ENCODE measurements around the gene SNX9.

The SNX9 gene

DNA sequence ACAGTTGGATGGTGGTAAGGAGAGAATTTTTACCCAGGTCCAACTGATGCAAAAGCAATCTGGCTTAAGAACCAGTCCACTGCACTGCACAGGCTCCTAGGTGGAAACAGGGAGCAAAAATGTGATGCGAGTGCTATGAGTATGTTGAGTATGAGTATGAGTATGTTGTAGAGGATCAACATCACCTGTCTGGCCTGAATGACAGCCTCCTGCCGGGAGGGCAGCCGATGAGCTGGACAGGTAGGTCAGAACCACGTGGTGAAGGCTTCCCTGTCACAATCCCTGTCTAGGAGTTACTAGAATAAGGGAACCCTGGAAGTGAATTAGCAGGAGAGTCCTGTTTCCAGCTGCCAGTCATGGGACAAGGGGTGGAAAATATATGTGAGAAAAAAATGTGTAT, 44.3 kb upstream of the SNX9 start:
- TF ChIP-seq EP300 (IDR thresholded peaks at IDR 0.05; ENCODE audit: borderline replicate concordance) (no peak), RAD21 (IDR thresholded peaks at IDR 0.05; ENCODE audit: low read depth) (no peak), TCF12 (IDR thresholded peaks at IDR 0.05; ENCODE audit: low read depth) (no peak), USF1 (IDR thresholded peaks at IDR 0.05) (no peak), REST (IDR thresholded peaks at IDR 0.05; ENCODE audit: low read depth) (no peak), CEBPB (IDR thresholded peaks at IDR 0.05) (no peak), FOXM1 (IDR thresholded peaks at IDR 0.05; ENCODE audit: borderline replicate concordance, low read depth) (no peak), MAX (IDR thresholded peaks at IDR 0.05) (no peak), EGR1 (IDR thresholded peaks at IDR 0.05) (no peak), TAF1 (IDR thresholded peaks at IDR 0.05; ENCODE audit: low read depth) (no peak), TEAD4 (IDR thresholded peaks at IDR 0.05) (no peak), YY1 (IDR thresholded peaks at IDR 0.05; ENCODE audit: low read depth) (no peak), ZBTB7A (IDR thresholded peaks at IDR 0.05; ENCODE audit: low read depth) (no peak), NFIC (IDR thresholded peaks at IDR 0.05) (no peak), CREB1 (IDR thresholded peaks at IDR 0.05; ENCODE audit: low read depth) (no peak)

DNA sequence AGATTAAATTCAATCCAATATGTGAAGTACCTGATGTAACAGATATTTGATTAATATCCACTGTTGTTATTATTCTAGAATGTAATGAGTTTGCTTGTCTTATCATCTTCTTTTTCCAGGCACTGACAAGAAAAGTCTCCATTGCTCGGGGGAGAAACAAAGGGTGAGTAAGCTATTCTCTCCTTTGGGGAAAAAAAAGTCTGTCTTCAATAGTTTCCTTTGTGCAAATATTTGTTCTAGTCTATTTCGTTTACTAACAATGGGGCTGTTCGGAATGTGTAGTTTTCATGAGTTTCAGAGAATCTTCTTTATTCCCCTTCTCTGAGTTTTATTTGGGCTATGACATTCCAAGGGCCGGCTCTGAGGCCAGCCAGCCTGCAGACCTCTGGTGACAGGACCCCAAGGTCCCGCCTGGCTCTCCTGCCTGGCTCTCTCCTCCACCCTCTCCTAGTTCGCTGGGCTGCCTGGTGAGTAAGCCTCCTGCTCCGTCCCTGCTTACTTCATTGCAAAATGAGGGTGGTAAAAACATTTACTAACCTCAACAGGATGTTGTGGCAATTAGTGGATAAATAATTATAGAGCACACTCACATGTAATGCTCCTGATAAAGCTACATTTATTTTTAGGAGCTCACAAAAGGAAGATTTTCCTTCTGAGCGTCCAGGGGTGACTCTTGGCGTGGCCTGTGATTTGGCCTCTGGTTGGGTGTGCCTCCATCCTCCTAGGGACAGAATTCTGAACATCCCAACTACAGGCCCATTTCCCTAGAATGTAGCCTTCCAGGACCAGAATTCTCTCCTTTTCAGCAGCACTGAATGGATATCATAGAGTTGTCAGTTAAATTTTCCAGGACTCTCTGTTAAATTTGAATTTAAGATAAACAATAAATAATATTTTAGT, 43.1 kb upstream of the SNX9 start:
- no peak for TF ChIP-seq REST (IDR thresholded peaks at IDR 0.05; ENCODE audit: low read depth)
- no peak for TF ChIP-seq EGR1 (IDR thresholded peaks at IDR 0.05)
- TF ChIP-seq TCF12 (IDR thresholded peaks at IDR 0.05; ENCODE audit: low read depth): no peak
- TF ChIP-seq TEAD4 (IDR thresholded peaks at IDR 0.05): no peak
- no peak for TF ChIP-seq CREB1 (IDR thresholded peaks at IDR 0.05; ENCODE audit: low read depth)
- no peak for TF ChIP-seq NFIC (IDR thresholded peaks at IDR 0.05)
- no peak for TF ChIP-seq MAX (IDR thresholded peaks at IDR 0.05)
- TF ChIP-seq FOXM1 (IDR thresholded peaks at IDR 0.05; ENCODE audit: borderline replicate concordance, low read depth): no peak
- no peak for TF ChIP-seq RAD21 (IDR thresholded peaks at IDR 0.05; ENCODE audit: low read depth)
- TF ChIP-seq TAF1 (IDR thresholded peaks at IDR 0.05; ENCODE audit: low read depth): no peak
- no peak for TF ChIP-seq EP300 (IDR thresholded peaks at IDR 0.05; ENCODE audit: borderline replicate concordance)
- TF ChIP-seq USF1 (IDR thresholded peaks at IDR 0.05): no peak
- no peak for TF ChIP-seq CEBPB (IDR thresholded peaks at IDR 0.05)

- TF ChIP-seq TAF1 (IDR thresholded peaks at IDR 0.05; ENCODE audit: low read depth) (no peak), MAX (IDR thresholded peaks at IDR 0.05) (no peak), NFIC (IDR thresholded peaks at IDR 0.05) (no peak), ZBTB7A (IDR thresholded peaks at IDR 0.05; ENCODE audit: low read depth) (no peak), CREB1 (IDR thresholded peaks at IDR 0.05; ENCODE audit: low read depth) (no peak), TEAD4 (IDR thresholded peaks at IDR 0.05) (no peak), USF1 (IDR thresholded peaks at IDR 0.05) (no peak), EGR1 (IDR thresholded peaks at IDR 0.05) (no peak), TCF12 (IDR thresholded peaks at IDR 0.05; ENCODE audit: low read depth) (no peak), YY1 (IDR thresholded peaks at IDR 0.05; ENCODE audit: low read depth) (no peak), FOXM1 (IDR thresholded peaks at IDR 0.05; ENCODE audit: borderline replicate concordance, low read depth) (no peak), RAD21 (IDR thresholded peaks at IDR 0.05; ENCODE audit: low read depth) (no peak), REST (IDR thresholded peaks at IDR 0.05; ENCODE audit: low read depth) (no peak)
These were observed 37.4 kb upstream of the SNX9 start for GRCh38 chr6:157785636-157786035.

Measured in Ishikawa (cell line).